CD4-positive, alpha-beta T cell treated with Interferon alpha-2 for 1 hour (primary cell): ENCODE results near the gene E2F3.
"Not testable (repeated sequence)": the region's sequence is repeated elsewhere in the genome, so short reads cannot be mapped to it uniquely, and the experiment has no call there.

Source experiments
- DNase-seq, 2 donors: peaks; one replicate each; pipeline ENCODE4 v3.0.0-alpha.2; 2020 to 2022

Gene E2F3

GRCh38 chr6:20472748-20473147 is 71.1 kb downstream of the E2F3 start:
- no peak for DNase-seq

DNA sequence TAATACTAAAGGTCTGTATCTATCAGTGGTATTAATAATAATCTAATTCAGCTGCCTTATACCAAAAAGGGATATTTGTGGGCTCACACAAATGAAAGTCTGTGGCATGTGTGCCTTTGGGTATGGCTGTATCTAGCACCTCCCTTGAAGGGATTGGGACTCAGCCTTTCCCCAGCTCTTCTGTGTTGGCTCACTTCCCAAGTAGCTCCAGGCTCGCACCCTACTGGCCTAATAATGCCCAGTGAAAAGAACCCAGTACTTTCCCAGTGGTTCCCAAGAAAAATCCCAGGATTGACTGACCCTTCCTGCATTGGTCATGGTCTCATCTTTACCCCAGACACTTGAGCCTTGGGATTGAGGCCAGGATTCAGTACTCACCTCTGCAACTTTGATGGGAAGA is 71.8 kb downstream of the E2F3 start:
- no peak for DNase-seq

- DNase-seq = no peak
Observed at GRCh38 chr6:20474874-20475542, 73.3 kb downstream of the E2F3 start.

DNA sequence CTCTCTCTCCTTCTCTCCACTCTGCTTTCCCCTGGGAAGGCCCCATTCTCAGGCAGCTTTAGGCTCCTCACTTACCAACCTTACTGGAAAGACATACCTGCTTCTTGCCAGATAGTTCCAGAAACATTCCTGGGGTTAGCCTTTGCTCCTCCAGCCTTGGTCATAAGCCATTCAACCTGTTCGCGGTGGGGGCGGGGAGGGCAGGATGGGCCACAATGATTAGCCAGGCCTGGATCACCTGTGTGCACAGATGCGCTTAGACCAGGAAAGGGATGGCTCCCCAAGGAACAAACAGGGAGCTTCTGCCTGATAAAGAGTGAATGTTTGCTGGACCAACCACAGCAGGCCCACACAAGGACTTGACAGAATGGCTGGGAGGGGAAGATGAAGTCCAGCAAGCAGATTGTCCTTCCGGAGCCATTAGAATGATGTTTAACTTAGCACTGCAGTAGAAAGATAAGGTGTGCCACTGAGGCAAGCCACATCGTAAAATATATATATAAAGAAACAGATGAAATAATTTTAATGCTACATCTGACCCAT is 74.9 kb downstream of the E2F3 start:
- DNase-seq = no peak

DNA sequence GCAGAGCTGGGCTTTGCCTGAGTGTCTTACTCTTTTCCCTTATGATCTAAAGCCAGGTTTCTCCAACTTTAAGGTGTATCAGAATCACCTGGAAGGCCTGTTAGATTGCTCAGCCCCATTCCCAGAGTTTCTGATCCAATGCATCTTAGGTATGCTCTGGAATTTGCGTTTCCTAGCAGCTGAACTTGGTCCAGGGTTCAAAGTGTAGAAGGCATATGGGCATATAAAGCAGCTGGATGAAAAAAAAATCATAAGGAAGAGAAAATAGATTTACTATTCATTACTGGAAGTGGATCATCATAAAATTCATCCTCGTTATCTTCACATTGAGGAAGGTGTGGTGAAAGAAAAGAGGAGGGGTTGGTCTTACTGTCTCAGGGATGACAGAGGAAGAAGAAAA is 75.8 kb downstream of the E2F3 start:
- DNase-seq = no peak

GRCh38 chr6:20479060-20479459 is 77.4 kb downstream of the E2F3 start:
- no peak for DNase-seq

DNA sequence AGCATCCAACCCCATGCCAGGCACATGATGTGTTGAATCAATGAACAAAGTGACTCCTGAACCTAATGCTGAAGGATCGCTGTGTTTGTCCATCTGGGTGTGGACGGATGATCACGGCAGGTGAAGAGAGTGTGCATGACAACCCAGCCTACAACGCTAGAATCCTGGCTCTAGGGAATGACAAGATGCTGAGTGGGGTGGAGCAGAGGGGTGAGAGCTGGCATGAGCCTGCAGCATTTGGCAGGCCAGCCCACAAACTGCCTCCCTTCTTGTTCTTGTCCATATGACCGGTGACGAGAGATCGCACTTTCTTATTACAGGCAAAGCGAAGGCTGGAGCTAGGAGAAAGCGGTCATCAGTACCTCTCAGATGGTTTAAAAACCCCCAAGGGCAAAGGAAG is 77.8 kb downstream of the E2F3 start:
- no peak for DNase-seq

DNA sequence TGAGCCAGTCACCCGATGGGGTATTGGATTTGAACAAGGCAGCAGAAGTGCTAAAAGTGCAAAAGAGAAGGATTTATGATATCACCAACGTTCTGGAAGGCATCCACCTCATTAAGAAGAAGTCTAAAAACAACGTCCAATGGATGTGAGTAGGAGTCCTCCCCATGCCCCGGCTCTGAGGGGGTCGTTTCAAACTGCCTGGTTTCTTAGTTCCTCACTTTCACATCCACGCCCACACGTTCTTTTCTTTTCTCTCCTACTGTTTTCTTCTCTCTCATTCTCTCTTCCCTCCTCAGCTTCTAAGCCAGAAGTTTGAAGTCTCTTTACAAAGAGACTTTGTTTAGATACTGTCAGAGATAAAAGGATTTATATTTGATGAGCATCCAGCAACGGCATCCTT is 79.6 kb downstream of the E2F3 start:
- DNase-seq = no peak

DNA sequence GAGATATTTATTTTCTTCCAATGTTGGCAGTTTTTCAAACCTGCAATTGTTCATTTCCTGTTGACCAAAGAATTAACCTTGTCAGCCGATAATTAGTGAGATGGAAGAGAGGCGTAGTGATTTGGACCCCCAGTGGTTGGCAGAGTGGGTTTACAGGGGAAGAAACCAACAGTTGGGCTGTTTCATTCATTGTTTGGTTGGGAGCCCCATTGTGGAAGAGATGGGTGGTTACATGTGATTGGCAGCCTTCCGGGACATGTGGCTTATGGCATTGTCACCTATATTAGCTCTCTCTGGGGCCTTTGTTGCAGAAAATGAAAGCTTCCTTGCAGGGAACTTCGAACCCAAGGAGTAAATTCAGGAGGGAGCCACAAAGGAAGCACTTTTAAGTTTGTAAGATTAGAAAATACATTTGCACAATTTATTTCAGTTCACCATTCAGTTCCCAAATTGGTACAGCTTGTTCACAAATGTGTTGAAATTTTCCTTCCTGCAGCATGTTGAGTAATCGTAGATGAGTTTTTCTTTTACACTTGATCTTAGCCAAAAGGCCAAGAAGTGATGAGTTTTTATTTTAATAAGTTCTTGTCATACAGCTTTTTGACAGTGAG is 82.3 kb downstream of the E2F3 start:
- no peak for DNase-seq

DNA sequence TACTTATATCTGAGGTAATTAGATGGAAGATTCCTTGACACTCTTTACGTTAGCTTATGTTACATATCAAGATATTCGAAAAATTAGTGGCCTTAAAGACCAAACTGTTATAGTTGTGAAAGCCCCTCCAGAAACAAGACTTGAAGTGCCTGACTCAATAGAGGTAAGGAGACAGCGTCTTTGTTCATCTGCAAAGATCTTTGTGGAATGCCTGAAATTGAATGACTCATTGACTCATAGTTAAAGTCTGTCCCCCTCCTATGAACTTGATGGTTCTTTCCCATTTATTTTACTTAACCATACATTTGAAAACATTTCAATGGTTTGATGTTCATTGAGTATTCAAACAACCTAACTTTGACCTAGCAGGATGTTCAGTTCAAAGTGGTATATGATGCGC is 85.0 kb downstream of the E2F3 start:
- DNase-seq = no peak

DNA sequence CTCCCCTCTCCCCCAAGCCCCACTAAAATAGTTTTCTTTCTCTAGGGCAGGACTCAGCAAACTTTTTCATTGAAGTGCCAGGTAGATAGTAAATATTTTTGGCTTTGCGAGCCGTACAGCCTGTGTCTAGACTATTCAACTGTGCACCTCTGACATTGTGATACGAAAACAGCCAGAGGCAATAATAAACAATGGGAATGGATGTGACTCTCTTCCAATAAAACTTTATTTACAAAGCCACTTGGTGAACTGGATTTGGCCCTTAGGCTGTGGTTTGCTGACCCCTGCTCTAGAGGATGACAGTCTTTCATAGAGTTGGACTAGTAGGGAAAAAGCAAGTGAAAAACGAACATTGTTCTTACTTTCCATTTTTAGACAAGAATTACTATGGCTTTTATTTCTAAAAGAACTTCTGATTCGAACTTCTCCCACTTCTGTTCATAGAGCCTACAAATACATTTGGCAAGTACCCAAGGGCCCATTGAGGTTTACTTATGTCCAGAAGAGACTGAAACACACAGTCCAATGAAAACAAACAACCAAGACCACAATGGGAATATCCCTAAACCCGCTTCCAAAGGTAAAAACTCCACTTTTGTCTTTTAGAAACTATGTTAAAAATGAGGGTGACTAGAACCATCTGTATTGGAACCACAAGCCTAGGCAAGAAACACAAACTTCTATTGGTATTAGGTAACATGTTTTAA is 86.1 kb downstream of the E2F3 start:
- DNase-seq = no peak

- no peak for DNase-seq
Observed at GRCh38 chr6:20490591-20490990, 88.9 kb downstream of the E2F3 start.

DNA sequence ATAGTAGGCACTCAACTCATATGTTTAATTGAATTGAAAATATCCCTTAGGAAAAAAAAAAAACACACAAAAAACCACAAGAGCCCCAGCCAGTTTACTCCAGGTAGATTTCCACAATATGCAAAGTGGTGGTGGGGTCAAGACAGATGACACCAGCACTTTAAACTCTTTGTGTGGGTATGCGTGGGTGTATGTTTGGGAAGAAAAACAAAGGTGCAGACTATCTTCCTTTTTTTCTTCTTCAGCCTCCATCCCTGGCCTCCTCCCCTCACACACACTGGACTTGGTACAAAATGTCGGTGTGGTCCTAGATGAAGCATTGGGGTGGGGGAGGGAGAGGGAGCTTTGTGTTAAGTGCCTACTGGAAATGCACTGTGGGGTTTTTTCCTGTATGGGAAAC is 90.4 kb downstream of the E2F3 start:
- no peak for DNase-seq

DNA sequence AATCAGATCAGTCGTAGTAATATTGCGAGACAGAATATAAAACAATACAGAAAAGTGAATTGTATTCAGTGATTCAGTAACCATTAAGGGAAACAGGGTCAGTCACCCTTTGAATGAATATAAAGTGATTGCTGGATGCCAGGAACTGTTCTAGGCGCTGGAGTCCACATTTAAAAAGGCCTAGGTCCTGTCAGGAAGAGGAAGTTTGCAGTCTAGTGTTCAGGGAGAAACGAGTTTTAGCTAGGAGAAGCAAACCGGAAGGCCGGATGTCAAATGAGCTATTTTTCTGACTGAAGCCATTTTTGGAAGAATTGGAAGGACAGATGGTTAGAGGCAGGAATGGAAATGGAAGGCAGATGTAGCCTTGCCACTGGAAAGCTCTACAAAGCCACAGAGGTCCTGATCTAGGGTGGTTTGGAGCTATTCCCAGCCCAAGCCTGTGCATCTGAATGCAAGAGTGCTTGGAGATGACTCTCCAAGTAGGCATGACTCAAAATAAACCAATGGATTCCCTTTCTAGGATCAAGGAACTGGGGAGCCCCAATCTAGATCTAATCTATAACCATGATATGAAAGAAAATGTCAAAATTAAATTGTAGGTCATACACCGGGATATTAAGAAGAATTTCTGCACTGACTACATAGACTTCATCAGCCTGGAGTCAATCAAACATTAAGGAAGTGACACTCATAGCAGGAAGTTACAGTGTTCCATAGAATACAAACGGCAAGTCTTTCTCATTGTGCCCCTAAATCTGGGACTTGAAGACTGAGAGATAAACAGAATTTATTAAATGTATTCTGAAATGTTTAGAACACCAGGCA is 95.7 kb downstream of the E2F3 start:
- no peak for DNase-seq

DNA sequence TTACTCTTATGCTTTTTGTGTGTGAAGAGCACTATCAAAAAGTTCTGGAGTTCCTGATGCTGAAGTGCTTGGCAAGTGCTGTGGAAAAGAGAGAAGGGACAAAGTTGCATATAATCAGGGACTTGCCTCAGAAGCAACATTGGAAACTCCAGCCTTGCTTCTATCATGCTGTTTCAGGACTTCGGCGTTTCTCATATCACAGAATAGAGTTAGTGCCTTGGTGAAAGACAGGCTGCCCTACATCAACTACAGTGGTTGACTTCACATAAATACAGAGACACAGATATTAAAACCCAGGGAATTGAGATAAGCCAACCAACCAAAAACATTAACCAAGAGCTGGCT is 96.3 kb downstream of the E2F3 start:
- no peak for DNase-seq

DNA sequence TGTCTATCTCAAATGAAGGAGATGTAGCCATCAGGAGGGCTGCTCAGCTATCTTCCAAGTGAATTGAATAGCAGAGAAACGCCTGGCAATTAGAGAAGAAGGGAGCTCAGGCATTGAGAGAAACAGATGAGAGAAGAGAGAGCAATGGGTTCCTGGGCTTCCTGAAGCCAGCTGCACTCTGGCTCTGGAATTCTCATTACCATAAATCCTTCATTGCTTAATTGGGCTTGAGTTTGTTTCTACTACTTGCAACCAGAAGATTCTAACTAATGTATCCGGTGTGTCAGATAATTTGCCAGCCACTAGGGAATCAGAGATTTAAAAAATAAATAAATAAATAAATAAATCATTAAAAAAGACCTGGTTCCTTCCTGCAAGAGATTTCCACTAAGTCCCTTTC is 107.5 kb downstream of the E2F3 start:
- no peak for DNase-seq

- DNase-seq = no peak
Observed at GRCh38 chr6:20511852-20512251, 110.2 kb downstream of the E2F3 start.

DNA sequence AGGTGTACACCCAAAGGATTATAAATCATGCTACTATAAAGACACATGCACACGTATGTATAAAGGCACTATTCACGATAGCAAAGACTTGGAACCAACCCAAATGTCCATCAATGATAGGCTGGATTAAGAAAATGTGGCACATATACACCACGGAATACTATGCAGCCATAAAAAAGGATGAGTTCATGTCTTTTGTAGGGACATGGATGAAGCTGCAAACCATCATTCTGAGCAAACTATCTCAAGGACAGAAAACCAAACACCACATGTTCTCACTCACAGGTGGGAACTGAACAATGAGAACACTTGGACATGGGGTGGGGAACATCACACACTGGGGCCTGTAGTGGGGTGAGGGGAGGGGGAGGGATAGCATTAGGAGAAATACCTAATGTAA is 123.5 kb downstream of the E2F3 start:
- DNase-seq = not testable (repeated sequence)

DNA sequence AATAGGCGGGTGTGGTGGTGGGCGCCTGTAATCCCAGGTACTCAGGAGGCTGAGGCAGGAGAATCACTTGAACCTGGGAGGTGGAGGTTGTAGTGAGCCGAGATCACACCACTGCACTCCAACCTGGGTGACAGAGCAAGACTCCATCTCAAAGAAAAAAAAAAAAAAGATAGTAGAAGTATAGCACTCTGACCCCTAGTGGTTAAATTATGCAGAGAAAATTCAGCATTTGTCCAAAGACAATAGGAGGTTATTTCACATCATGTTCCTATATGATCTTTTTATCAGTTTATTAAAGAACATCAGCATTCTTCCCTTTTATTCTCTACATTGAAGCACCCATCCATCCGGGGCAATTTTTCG is 127.4 kb downstream of the E2F3 start:
- DNase-seq = peak in 1 of 2 donors; percentile 67

DNA sequence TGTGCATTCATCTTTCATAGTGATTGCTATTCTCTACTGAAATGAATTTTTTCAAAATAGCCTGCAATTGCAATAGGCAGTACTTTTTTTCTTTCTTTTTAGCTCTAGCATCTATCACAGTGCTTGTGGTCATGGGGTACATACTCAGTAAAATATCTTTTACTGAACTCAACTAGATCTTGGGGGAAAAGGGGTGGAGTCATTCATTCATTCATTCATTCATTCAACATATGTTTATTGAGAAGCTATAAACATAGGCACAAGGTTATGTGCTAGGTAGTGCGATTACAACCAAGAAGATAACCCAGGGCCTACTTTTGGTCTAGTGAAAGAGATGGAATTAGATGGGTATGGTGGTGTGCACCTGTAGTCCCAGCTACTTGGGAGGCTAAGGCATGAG is 131.2 kb downstream of the E2F3 start:
- no peak for DNase-seq

GRCh38 chr6:20533746-20534294 is 132.1 kb downstream of the E2F3 start:
- DNase-seq = no peak

DNA sequence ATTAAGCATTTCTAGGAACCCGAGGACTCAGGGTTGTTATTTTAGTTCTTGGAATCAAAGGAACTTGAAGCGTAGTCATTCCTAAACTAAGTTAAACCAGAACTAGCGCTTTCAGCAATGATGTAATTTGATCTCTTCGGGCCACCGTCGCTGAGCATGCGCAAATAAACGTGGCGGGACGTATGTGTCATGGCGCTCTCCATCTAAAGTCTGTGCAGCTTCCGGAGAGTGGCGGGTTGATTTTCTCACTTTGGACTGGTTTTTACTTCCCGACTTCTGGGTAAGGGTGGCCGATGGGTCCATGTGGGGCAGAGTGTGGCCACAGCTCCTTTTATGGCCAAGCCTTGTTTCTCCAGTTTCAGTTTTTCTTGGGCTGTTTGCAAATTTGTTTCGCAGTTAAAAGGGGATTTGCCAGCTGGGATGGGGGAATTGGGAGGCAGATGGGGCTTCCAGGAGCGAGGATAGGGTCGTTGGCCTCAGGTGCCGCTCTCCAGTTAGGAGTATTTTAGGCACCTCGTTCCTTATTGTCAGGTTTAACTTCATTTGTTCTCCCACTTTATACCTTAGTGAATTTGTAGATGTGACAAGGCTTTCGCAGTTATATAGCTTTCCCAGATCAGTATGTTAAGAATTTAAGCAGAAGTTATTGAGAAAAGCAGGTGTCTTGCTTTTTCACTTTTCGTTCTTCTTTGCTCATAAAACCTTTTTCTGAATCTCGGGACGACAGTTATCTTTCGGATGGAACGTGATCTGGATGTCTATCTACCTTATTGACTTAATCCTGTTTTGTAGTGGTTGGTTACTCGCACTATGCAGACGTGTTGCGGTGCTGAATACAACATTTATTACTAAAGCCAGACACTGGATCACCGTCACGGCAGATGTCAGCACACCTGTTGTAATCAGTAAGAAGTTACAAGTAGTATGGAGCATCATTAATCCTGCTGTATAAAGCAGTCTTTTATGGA is 132.9 kb downstream of the E2F3 start, which contains the start of gene CDKAL1:
CDKAL1 (plus strand) TSS at position 163 of the 968 bp plus-strand sequence. CDS start 11,894 bp downstream, outside the sequence.
- peak; percentile 90 to 94 for DNase-seq
